Osteoblast (primary cell): ENCODE data around the gene AGT. TPM values are rescaled to one million over a fixed set of nuclear protein-coding genes. Genes with fewer than 3 reads are reported as not detected.

Source experiments
- DNase-seq: peaks from one replicate; pipeline ENCODE4 v3.0.0; 2011; ENCODE audit warnings: low spot score, mixed read lengths; ENCODE audit not compliant: insufficient read length; ENCODE audit errors: missing footprints
- H2AFZ ChIP-seq: 2 replicates; pipeline ENCODE4 v1.6.0; 2011; ENCODE audit warnings: mild to moderate bottlenecking, low read length
- H3K27ac ChIP-seq: 2 replicates; pipeline ENCODE4 v1.5.1; 2011; ENCODE audit warnings: mild to moderate bottlenecking, low read depth, low read length, moderate library complexity
- H3K27me3 ChIP-seq: 2 replicates; pipeline ENCODE4 v1.6.0; 2012; ENCODE audit warnings: mild to moderate bottlenecking, control low read depth, inconsistent platforms, low read length, moderate library complexity; ENCODE audit not compliant: insufficient read depth
- H3K36me3 ChIP-seq: 2 replicates; pipeline ENCODE4 v1.5.1; 2011; ENCODE audit warnings: mild to moderate bottlenecking, low read length, control low read depth, moderate library complexity; ENCODE audit not compliant: insufficient read depth
- H3K4me1 ChIP-seq: 2 replicates; pipeline ENCODE4 v1.5.1; 2011; ENCODE audit warnings: mild to moderate bottlenecking, low read length, control low read depth, moderate library complexity; ENCODE audit not compliant: insufficient read depth
- H3K4me2 ChIP-seq: 2 replicates; pipeline ENCODE4 v1.6.0; 2011; ENCODE audit warnings: mild to moderate bottlenecking, low read length; ENCODE audit not compliant: insufficient read depth
- H3K4me3 ChIP-seq: fragments of 200-600 bp; sonication (generic); 3 replicates; pipeline ENCODE4 v1.5.1; 2012; ENCODE audit warnings: mild to moderate bottlenecking, low read length, inconsistent platforms; ENCODE audit not compliant: insufficient read depth
- H3K79me2 ChIP-seq: 2 replicates; pipeline ENCODE4 v1.6.0; 2012; ENCODE audit warnings: mild to moderate bottlenecking, low read length, control low read depth, inconsistent platforms; ENCODE audit not compliant: insufficient read depth
- H3K9me3 ChIP-seq: 2 replicates; pipeline ENCODE4 v1.5.1; 2011; ENCODE audit warnings: low read depth, low read length, control low read depth
- H4K20me1 ChIP-seq: 2 replicates; pipeline ENCODE4 v1.6.0; 2012; ENCODE audit warnings: mild to moderate bottlenecking, low read length, control low read depth; ENCODE audit not compliant: insufficient read depth
- CTCF ChIP-seq: IDR thresholded peaks from 2 replicates; pipeline ENCODE4 v1.5.1; 2011; ENCODE audit warnings: mild to moderate bottlenecking, low read depth, low read length, moderate library complexity; ENCODE audit errors: extremely low read depth
- total RNA-seq: library from RNA; depleted of rRNA; stranded (reverse); fragments of >200 nt; gene quantifications from 2 replicates; pipeline ENCODE4 v1.2.3, GENCODE V29; 2012

Gene AGT
- total RNA-seq, 1 donor: 6.2 TPM

GRCh38 chr1:230709619-230710542 is 4.0 kb downstream of the AGT start:
- Histone ChIP-seq H2AFZ (no peak overlapping the region), H3K36me3 (no peaks in the 10 kb centered on the region), H3K27me3 (no peaks in the 10 kb centered on the region), H3K9me3 (no peaks in the 10 kb centered on the region), H3K4me2 (no peak overlapping the region), H4K20me1 (no peaks in the 10 kb centered on the region), H3K4me3 (no peak overlapping the region), H3K27ac (no peak overlapping the region), H3K79me2 (no peaks in the 10 kb centered on the region), H3K4me1 (peaks cover 11% of the 10 kb centered on the region)
- TF ChIP-seq CTCF: no peak
- DNase-seq: no peak

GRCh38 chr1:230708631-230709580 is 5.0 kb downstream of the AGT start:
- H3K4me3 ChIP-seq: no peak overlapping the region
- no peak for DNase-seq
- H3K36me3 ChIP-seq: no peaks in the 10 kb centered on the region
- H3K27me3 ChIP-seq: no peaks in the 10 kb centered on the region
- no peaks in the 10 kb centered on the region for H4K20me1 ChIP-seq
- H3K4me2 ChIP-seq: no peak overlapping the region
- H3K27ac ChIP-seq: no peak overlapping the region
- no peaks in the 10 kb centered on the region for H3K79me2 ChIP-seq
- no peaks in the 10 kb centered on the region for H3K9me3 ChIP-seq
- H3K4me1 ChIP-seq: peaks cover 5% of the 10 kb centered on the region
- H2AFZ ChIP-seq: no peak overlapping the region
- TF ChIP-seq CTCF: no peak

GRCh38 chr1:230707732-230708630 is 5.9 kb downstream of the AGT start:
- Histone ChIP-seq H3K36me3 (no peaks in the 10 kb centered on the region), H3K4me1 (no peaks in the 10 kb centered on the region), H3K4me3 (no peak overlapping the region), H3K4me2 (no peak overlapping the region), H3K27me3 (no peaks in the 10 kb centered on the region), H4K20me1 (no peaks in the 10 kb centered on the region), H2AFZ (no peak overlapping the region), H3K27ac (no peak overlapping the region), H3K9me3 (no peaks in the 10 kb centered on the region), H3K79me2 (no peaks in the 10 kb centered on the region)
- DNase-seq: no peak
- TF ChIP-seq CTCF: no peak
